Measurements from ENCODE around the gene SPG11.
"Not testable (repeated sequence)": the region's sequence is repeated elsewhere in the genome, so short reads cannot be mapped to it uniquely, and the experiment has no call there.

Gene SPG11

GRCh38 chr15:44633603-44634002 is 29.9 kb downstream of the SPG11 start:
- peaks cover 44 to 47% of the 10 kb centered on the region in 2 donors for H3K36me3 ChIP-seq (ENCODE audit: control insufficient read depth in 2 of 2, insufficient read depth in 2 of 2, low read length in 2 of 2)
- H3K4me3 ChIP-seq (ENCODE audit: low read length in 2 of 2): no peak overlapping the region
- no peaks in the 10 kb centered on the region for H3K4me1 ChIP-seq (ENCODE audit: control insufficient read depth in 2 of 2, insufficient read depth in 2 of 2, low read length in 2 of 2)
- no peaks in the 10 kb centered on the region for H3K27me3 ChIP-seq (ENCODE audit: control insufficient read depth in 2 of 2, insufficient read depth in 2 of 2, low read length in 2 of 2)
- H3K27ac ChIP-seq (ENCODE audit: low read depth in 2 of 2, low read length in 2 of 2): no peak overlapping the region
- no peak overlapping the region for H3K9ac ChIP-seq (ENCODE audit: low read depth in 1 of 2, low read length in 2 of 2)
- H3K9me3 ChIP-seq (ENCODE audit: control insufficient read depth in 2 of 2, low read length in 2 of 2): no peaks in the 10 kb centered on the region

- not testable (repeated sequence) for H3K9ac ChIP-seq (ENCODE audit: low read depth in 1 of 2, low read length in 2 of 2); H3K27me3 ChIP-seq (ENCODE audit: control insufficient read depth in 2 of 2, insufficient read depth in 2 of 2, low read length in 2 of 2); H3K4me1 ChIP-seq (ENCODE audit: control insufficient read depth in 2 of 2, insufficient read depth in 2 of 2, low read length in 2 of 2); H3K4me3 ChIP-seq (ENCODE audit: low read length in 2 of 2); H3K9me3 ChIP-seq (ENCODE audit: control insufficient read depth in 2 of 2, low read length in 2 of 2); H3K27ac ChIP-seq (ENCODE audit: low read depth in 2 of 2, low read length in 2 of 2)
- peaks cover 56 to 65% of the 10 kb centered on the region in 2 donors for H3K36me3 ChIP-seq (ENCODE audit: control insufficient read depth in 2 of 2, insufficient read depth in 2 of 2, low read length in 2 of 2)
These were observed 38.2 kb downstream of the SPG11 start for GRCh38 chr15:44625286-44625685.

GRCh38 chr15:44623178-44623577 is 40.3 kb downstream of the SPG11 start:
- Histone ChIP-seq H3K9me3 (ENCODE audit: control insufficient read depth in 2 of 2, low read length in 2 of 2) (no peaks in the 10 kb centered on the region), H3K27me3 (ENCODE audit: control insufficient read depth in 2 of 2, insufficient read depth in 2 of 2, low read length in 2 of 2) (no peaks in the 10 kb centered on the region), H3K4me1 (ENCODE audit: control insufficient read depth in 2 of 2, insufficient read depth in 2 of 2, low read length in 2 of 2) (no peaks in the 10 kb centered on the region), H3K4me3 (ENCODE audit: low read length in 2 of 2) (no peak overlapping the region), H3K27ac (ENCODE audit: low read depth in 2 of 2, low read length in 2 of 2) (no peak overlapping the region), H3K9ac (ENCODE audit: low read depth in 1 of 2, low read length in 2 of 2) (no peak overlapping the region), H3K36me3 (ENCODE audit: control insufficient read depth in 2 of 2, insufficient read depth in 2 of 2, low read length in 2 of 2) (peaks cover 48 to 60% of the 10 kb centered on the region in 2 donors)

GRCh38 chr15:44620081-44620480 is 43.4 kb downstream of the SPG11 start:
- peaks cover 38 to 57% of the 10 kb centered on the region in 2 donors for H3K36me3 ChIP-seq (ENCODE audit: control insufficient read depth in 2 of 2, insufficient read depth in 2 of 2, low read length in 2 of 2)

GRCh38 chr15:44616974-44617373 is 46.5 kb downstream of the SPG11 start:
- no peak overlapping the region for H3K9ac ChIP-seq (ENCODE audit: low read depth in 1 of 2, low read length in 2 of 2)
- no peaks in the 10 kb centered on the region for H3K4me1 ChIP-seq (ENCODE audit: control insufficient read depth in 2 of 2, insufficient read depth in 2 of 2, low read length in 2 of 2)
- no peaks in the 10 kb centered on the region for H3K27me3 ChIP-seq (ENCODE audit: control insufficient read depth in 2 of 2, insufficient read depth in 2 of 2, low read length in 2 of 2)
- H3K36me3 ChIP-seq (ENCODE audit: control insufficient read depth in 2 of 2, insufficient read depth in 2 of 2, low read length in 2 of 2): peaks cover 46 to 73% of the 10 kb centered on the region in 2 donors
- H3K4me3 ChIP-seq (ENCODE audit: low read length in 2 of 2): no peak overlapping the region
- H3K27ac ChIP-seq (ENCODE audit: low read depth in 2 of 2, low read length in 2 of 2): no peak overlapping the region
- no peaks in the 10 kb centered on the region for H3K9me3 ChIP-seq (ENCODE audit: control insufficient read depth in 2 of 2, low read length in 2 of 2)

More at GRCh38 chr15:44620081-44620480, 43.4 kb downstream of the SPG11 start:
- Histone ChIP-seq H3K9me3 (ENCODE audit: control insufficient read depth in 2 of 2, low read length in 2 of 2) (no peaks in the 10 kb centered on the region), H3K27me3 (ENCODE audit: control insufficient read depth in 2 of 2, insufficient read depth in 2 of 2, low read length in 2 of 2) (no peaks in the 10 kb centered on the region), H3K9ac (ENCODE audit: low read depth in 1 of 2, low read length in 2 of 2) (no peak overlapping the region), H3K4me1 (ENCODE audit: control insufficient read depth in 2 of 2, insufficient read depth in 2 of 2, low read length in 2 of 2) (no peaks in the 10 kb centered on the region), H3K4me3 (ENCODE audit: low read length in 2 of 2) (no peak overlapping the region), H3K27ac (ENCODE audit: low read depth in 2 of 2, low read length in 2 of 2) (no peak overlapping the region)

GRCh38 chr15:44606740-44607139 is 56.7 kb downstream of the SPG11 start:
- H3K36me3 ChIP-seq (ENCODE audit: control insufficient read depth in 2 of 2, insufficient read depth in 2 of 2, low read length in 2 of 2): peaks cover 51 to 56% of the 10 kb centered on the region in 2 donors
- H3K27me3 ChIP-seq (ENCODE audit: control insufficient read depth in 2 of 2, insufficient read depth in 2 of 2, low read length in 2 of 2): no peaks in the 10 kb centered on the region
- no peak overlapping the region for H3K9ac ChIP-seq (ENCODE audit: low read depth in 1 of 2, low read length in 2 of 2)
- H3K4me3 ChIP-seq (ENCODE audit: low read length in 2 of 2): no peak overlapping the region
- no peaks in the 10 kb centered on the region for H3K9me3 ChIP-seq (ENCODE audit: control insufficient read depth in 2 of 2, low read length in 2 of 2)
- H3K4me1 ChIP-seq (ENCODE audit: control insufficient read depth in 2 of 2, insufficient read depth in 2 of 2, low read length in 2 of 2): no peaks in the 10 kb centered on the region
- no peak overlapping the region for H3K27ac ChIP-seq (ENCODE audit: low read depth in 2 of 2, low read length in 2 of 2)

GRCh38 chr15:44603126-44603525 is 60.3 kb downstream of the SPG11 start:
- Histone ChIP-seq H3K36me3 (ENCODE audit: control insufficient read depth in 2 of 2, insufficient read depth in 2 of 2, low read length in 2 of 2) (peaks cover 58 to 60% of the 10 kb centered on the region in 2 donors), H3K4me1 (ENCODE audit: control insufficient read depth in 2 of 2, insufficient read depth in 2 of 2, low read length in 2 of 2) (no peaks in the 10 kb centered on the region), H3K9ac (ENCODE audit: low read depth in 1 of 2, low read length in 2 of 2) (no peak overlapping the region), H3K9me3 (ENCODE audit: control insufficient read depth in 2 of 2, low read length in 2 of 2) (no peaks in the 10 kb centered on the region), H3K4me3 (ENCODE audit: low read length in 2 of 2) (no peak overlapping the region), H3K27me3 (ENCODE audit: control insufficient read depth in 2 of 2, insufficient read depth in 2 of 2, low read length in 2 of 2) (no peaks in the 10 kb centered on the region), H3K27ac (ENCODE audit: low read depth in 2 of 2, low read length in 2 of 2) (no peak overlapping the region)

GRCh38 chr15:44598892-44599291 is 64.6 kb downstream of the SPG11 start:
- Histone ChIP-seq H3K27me3 (ENCODE audit: control insufficient read depth in 2 of 2, insufficient read depth in 2 of 2, low read length in 2 of 2) (no peaks in the 10 kb centered on the region), H3K36me3 (ENCODE audit: control insufficient read depth in 2 of 2, insufficient read depth in 2 of 2, low read length in 2 of 2) (peaks cover 54 to 60% of the 10 kb centered on the region in 2 donors), H3K27ac (ENCODE audit: low read depth in 2 of 2, low read length in 2 of 2) (no peak overlapping the region), H3K4me1 (ENCODE audit: control insufficient read depth in 2 of 2, insufficient read depth in 2 of 2, low read length in 2 of 2) (no peaks in the 10 kb centered on the region), H3K4me3 (ENCODE audit: low read length in 2 of 2) (no peak overlapping the region), H3K9ac (ENCODE audit: low read depth in 1 of 2, low read length in 2 of 2) (no peak overlapping the region), H3K9me3 (ENCODE audit: control insufficient read depth in 2 of 2, low read length in 2 of 2) (no peaks in the 10 kb centered on the region)

- Histone ChIP-seq H3K36me3 (ENCODE audit: control insufficient read depth in 2 of 2, insufficient read depth in 2 of 2, low read length in 2 of 2) (peaks cover 52 to 60% of the 10 kb centered on the region in 2 donors), H3K27me3 (ENCODE audit: control insufficient read depth in 2 of 2, insufficient read depth in 2 of 2, low read length in 2 of 2) (no peaks in the 10 kb centered on the region), H3K4me1 (ENCODE audit: control insufficient read depth in 2 of 2, insufficient read depth in 2 of 2, low read length in 2 of 2) (no peaks in the 10 kb centered on the region), H3K27ac (ENCODE audit: low read depth in 2 of 2, low read length in 2 of 2) (no peak overlapping the region), H3K9ac (ENCODE audit: low read depth in 1 of 2, low read length in 2 of 2) (no peak overlapping the region), H3K4me3 (ENCODE audit: low read length in 2 of 2) (no peak overlapping the region), H3K9me3 (ENCODE audit: control insufficient read depth in 2 of 2, low read length in 2 of 2) (no peaks in the 10 kb centered on the region)
These were observed 65.4 kb downstream of the SPG11 start for GRCh38 chr15:44598066-44598465.

GRCh38 chr15:44596511-44597010 is 66.9 kb downstream of the SPG11 start:
- Histone ChIP-seq H3K36me3 (ENCODE audit: control insufficient read depth in 2 of 2, insufficient read depth in 2 of 2, low read length in 2 of 2) (peaks cover 64 to 66% of the 10 kb centered on the region in 2 donors), H3K4me3 (ENCODE audit: low read length in 2 of 2) (no peak overlapping the region), H3K9ac (ENCODE audit: low read depth in 1 of 2, low read length in 2 of 2) (no peak overlapping the region), H3K27ac (ENCODE audit: low read depth in 2 of 2, low read length in 2 of 2) (no peak overlapping the region), H3K9me3 (ENCODE audit: control insufficient read depth in 2 of 2, low read length in 2 of 2) (no peaks in the 10 kb centered on the region), H3K27me3 (ENCODE audit: control insufficient read depth in 2 of 2, insufficient read depth in 2 of 2, low read length in 2 of 2) (no peaks in the 10 kb centered on the region), H3K4me1 (ENCODE audit: control insufficient read depth in 2 of 2, insufficient read depth in 2 of 2, low read length in 2 of 2) (no peaks in the 10 kb centered on the region)
